Coronary artery (tissue), 2 donors: Measurements from ENCODE around the gene PEF1.

ENCODE experiments used
- DNase-seq: peaks from one replicate; pipeline ENCODE4 v3.0.0-alpha.2; 2017; ENCODE audit warnings: low spot score
- H3K27ac ChIP-seq, 2 donors: fragments of 200-600 bp; sonication (generic); one replicate each; pipeline ENCODE4 v1.5.1; 2016 to 2019
- H3K4me3 ChIP-seq: fragments of 200-600 bp; sonication (generic); 2 replicates; pipeline ENCODE4 v1.5.1; 2016; ENCODE audit warnings: mild to moderate bottlenecking, moderate library complexity
- TF ChIP-seq, protein P1 (sequence below): fragments of 200-600 bp; sonication (generic); IDR thresholded peaks from one replicate; pipeline ENCODE4 v1.5.1; 2019; ENCODE audit warnings: antibody characterized with exemption

Gene PEF1

DNA sequence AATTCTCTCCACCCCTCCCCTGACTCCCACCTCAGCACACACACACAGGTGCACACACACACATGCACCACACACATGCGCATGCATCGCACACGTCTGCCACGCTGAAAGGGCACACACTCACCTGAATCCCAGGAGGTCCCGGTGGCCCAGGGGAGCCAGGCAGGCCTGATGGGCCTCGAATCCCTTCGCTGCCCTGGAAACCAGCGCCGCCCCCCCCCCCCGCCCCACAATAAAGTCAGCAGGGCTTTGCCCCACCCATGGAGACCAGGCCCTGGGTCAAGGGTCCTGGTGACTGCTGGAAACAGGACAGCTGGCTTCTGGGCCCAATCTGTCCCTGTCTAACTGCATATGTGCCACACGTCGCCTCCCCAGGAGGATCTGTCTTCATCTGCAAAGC, 17.8 kb upstream of the PEF1 start:
- no peak overlapping the region for H3K4me3 ChIP-seq
- H3K27ac ChIP-seq: peak overlapping the region in 1 of 2 donors; percentile 9
- TF ChIP-seq, protein P1, sequence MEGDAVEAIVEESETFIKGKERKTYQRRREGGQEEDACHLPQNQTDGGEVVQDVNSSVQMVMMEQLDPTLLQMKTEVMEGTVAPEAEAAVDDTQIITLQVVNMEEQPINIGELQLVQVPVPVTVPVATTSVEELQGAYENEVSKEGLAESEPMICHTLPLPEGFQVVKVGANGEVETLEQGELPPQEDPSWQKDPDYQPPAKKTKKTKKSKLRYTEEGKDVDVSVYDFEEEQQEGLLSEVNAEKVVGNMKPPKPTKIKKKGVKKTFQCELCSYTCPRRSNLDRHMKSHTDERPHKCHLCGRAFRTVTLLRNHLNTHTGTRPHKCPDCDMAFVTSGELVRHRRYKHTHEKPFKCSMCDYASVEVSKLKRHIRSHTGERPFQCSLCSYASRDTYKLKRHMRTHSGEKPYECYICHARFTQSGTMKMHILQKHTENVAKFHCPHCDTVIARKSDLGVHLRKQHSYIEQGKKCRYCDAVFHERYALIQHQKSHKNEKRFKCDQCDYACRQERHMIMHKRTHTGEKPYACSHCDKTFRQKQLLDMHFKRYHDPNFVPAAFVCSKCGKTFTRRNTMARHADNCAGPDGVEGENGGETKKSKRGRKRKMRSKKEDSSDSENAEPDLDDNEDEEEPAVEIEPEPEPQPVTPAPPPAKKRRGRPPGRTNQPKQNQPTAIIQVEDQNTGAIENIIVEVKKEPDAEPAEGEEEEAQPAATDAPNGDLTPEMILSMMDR: no peak
- no peak for DNase-seq

DNA sequence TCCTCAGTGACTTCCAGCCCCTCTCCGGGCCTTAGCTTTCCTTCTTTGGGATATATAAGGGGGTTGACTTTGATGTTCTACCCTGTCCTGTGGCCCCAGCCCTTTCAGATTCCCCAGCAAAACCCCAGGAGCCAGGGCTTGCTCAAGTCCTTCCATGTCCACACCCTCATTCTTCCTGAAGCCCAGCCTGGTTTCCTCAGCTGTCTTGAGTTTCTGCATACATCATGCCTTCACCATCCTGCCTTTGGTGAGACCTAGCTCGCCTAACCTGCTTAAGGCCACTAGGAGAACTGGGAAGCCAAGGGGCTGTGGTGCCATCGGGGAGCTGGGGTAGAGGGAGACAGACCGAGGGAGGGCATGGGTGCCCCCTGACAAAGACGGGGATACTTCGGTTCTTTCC, 17.2 kb upstream of the PEF1 start:
- TF ChIP-seq, protein P1: no peak
- Histone ChIP-seq H3K4me3 (no peak overlapping the region), H3K27ac (peak overlapping the region in 1 of 2 donors; percentile 9)
- no peak for DNase-seq

DNA sequence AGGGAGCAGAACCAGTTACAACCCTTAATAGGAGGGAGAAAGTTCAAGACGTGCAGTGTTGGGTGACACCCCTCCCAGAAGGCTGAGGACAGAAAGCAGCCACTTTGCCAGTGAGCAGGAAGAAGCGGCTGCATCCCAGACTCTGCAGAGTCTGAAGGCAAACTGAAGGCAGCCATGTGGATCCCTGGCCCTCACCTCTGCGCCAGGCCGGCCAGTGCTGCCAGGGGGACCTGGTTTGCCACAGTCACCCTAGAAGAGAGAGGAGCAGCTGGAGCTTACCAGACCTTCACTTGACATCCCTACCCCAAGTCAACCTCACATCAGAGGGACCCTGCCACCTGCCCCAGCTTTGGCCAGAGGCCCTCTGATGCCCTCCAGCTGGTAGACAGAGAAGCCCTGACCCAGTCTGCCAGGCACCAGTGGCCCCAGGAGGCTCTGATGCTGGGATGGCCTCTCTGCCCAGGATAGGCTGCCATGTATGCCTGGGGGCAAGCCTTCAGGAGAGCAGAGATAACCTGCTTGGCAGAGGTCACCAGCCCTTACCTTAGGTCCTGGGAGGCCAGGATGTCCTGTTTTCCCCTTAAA, 16.3 kb upstream of the PEF1 start:
- no peak for DNase-seq
- TF ChIP-seq, protein P1: no peak
- peak overlapping the region in 1 of 2 donors; percentile 9 for H3K27ac ChIP-seq
- no peak overlapping the region for H3K4me3 ChIP-seq

DNA sequence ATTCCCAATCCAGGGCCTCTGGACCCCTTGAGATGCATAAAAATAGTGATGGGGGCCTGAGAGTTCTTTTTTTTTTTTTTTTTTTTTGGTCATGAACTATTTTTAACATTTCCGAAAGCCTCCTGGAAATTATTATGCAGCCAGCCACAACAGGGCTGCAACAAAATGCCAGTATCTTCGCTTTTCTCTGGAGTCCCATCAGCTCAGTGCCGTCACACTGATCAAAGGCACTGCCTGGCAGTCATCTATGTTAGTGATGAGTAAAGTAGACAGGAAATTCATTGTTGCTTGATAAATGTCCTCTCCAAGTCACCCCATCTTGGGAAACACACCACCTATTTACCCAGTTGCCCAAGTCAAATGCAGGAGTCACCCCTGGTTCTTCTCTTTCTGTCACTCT, 15.2 kb upstream of the PEF1 start:
- Histone ChIP-seq H3K27ac (peak overlapping the region; percentile 11 to 67), H3K4me3 (no peak overlapping the region)
- DNase-seq: no peak
- TF ChIP-seq, protein P1: no peak

DNA sequence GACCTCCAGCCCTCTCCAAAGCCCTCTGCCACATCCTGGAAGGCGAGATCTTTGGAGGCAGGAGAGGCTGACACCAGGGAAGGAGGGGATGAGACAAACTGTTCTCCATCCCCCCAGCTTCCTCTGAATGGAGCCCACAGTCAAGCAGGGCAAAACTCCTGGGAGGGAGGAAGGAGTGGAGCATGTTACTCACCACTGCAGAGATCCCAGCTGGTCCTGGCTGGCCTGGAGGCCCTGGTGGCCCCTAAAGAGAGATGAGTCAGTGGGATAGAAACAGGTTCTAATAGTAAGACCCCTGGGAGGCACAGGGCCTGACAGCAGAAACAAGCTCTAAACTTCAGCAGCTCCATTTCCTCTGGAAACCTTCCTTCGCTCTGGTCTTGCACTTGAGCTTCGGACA, 14.0 kb upstream of the PEF1 start:
- no peak for DNase-seq
- TF ChIP-seq, protein P1: no peak
- Histone ChIP-seq H3K27ac (peak overlapping the region in 1 of 2 donors; percentile 67), H3K4me3 (no peak overlapping the region)

DNA sequence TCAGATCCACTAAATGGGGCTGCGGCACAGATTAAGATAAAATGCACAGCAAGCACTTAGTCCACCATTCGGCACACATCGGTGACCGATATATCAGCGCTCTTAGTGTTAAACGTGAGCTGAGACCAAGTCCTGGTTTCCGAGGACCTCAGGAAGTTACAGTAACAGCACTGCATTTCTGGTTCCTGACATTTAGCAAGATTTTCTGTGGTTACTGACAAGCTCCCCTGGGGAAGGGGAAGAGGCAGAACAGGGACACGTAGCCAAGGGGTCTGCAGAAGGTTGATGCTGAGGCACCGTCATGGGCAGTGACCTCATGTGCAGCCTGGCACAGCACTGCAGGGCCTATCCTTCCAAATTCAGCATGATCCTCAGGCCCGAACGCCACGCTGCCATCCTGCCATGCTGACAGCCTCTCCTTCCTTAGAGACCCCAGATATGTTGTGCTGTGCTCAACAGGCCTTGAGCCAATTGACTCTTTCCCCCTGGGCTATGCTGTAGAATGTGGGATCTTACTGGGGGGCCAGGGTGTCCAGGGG, 13.4 kb upstream of the PEF1 start:
- Histone ChIP-seq H3K27ac (no peak overlapping the region), H3K4me3 (no peak overlapping the region)
- TF ChIP-seq, protein P1: no peak
- DNase-seq: no peak
